GM23338 (cell line): Measurements from ENCODE around the gene DOCK3. TPM values are rescaled to one million over a fixed set of nuclear protein-coding genes. Genes with fewer than 3 reads are reported as not detected.

ENCODE experiments used
- ATAC-seq: fragments of 200-7000 bp; cut with Tn5 transposase; 3 replicates; pipeline ENCODE4 v1.9.1; 2020
- DNase-seq: peaks from one replicate; pipeline ENCODE4 v3.0.0-alpha.2; 2015; ENCODE audit warnings: low spot score
- H2AFZ ChIP-seq: fragments of 200-600 bp; sonication (generic); 2 replicates; pipeline ENCODE4 v1.8.0; 2016; ENCODE audit warnings: antibody characterized with exemption, mild to moderate bottlenecking, moderate library complexity
- H3F3A ChIP-seq: fragments of 200-600 bp; sonication (generic); replicated peaks from 2 replicates; pipeline ENCODE4 v1.8.0; 2017; ENCODE audit warnings: antibody characterized with exemption, mixed run types, low read depth
- H3K27ac ChIP-seq: fragments of 200-600 bp; sonication (generic); 2 replicates; pipeline ENCODE4 v1.6.1; 2016; ENCODE audit warnings: low read depth
- H3K27me3 ChIP-seq: fragments of 200-600 bp; sonication (generic); 2 replicates; pipeline ENCODE4 v1.8.0; 2016; ENCODE audit warnings: mild to moderate bottlenecking, mixed run types, moderate library complexity; ENCODE audit not compliant: insufficient read depth
- H3K36me3 ChIP-seq: fragments of 200-600 bp; sonication (generic); 2 replicates; pipeline ENCODE4 v1.8.0; 2016; ENCODE audit warnings: mild to moderate bottlenecking; ENCODE audit not compliant: insufficient read depth
- H3K4me1 ChIP-seq: fragments of 200-600 bp; sonication (generic); 2 replicates; pipeline ENCODE4 v1.8.0; 2016; ENCODE audit warnings: mild to moderate bottlenecking, moderate library complexity; ENCODE audit not compliant: insufficient read depth
- H3K4me2 ChIP-seq: fragments of 200-600 bp; sonication (generic); 2 replicates; pipeline ENCODE4 v1.7.1; 2017; ENCODE audit warnings: mixed run types
- H3K4me3 ChIP-seq: fragments of 200-600 bp; sonication (generic); 2 replicates; pipeline ENCODE4 v1.6.1; 2016; ENCODE audit warnings: mixed run types
- H3K79me2 ChIP-seq: fragments of 200-600 bp; sonication (generic); replicated peaks from 2 replicates; pipeline ENCODE4 v1.8.0; 2017; ENCODE audit warnings: mild to moderate bottlenecking; ENCODE audit not compliant: insufficient read depth
- H3K9me2 ChIP-seq: fragments of 200-600 bp; sonication (generic); 2 replicates; pipeline ENCODE4 v1.8.0; 2017; ENCODE audit not compliant: insufficient read depth
- H4K20me1 ChIP-seq: fragments of 200-600 bp; sonication (generic); replicated peaks from 2 replicates; pipeline ENCODE4 v1.8.0; 2017; ENCODE audit warnings: mild to moderate bottlenecking; ENCODE audit not compliant: insufficient read depth
- H3K27ac Mint-ChIP-seq: 2 replicates; pipeline ENCODE4 v1.8.0; 2020; ENCODE audit warnings: inconsistent platforms, mild to moderate bottlenecking, moderate library complexity, mixed read lengths
- H3K27me3 Mint-ChIP-seq: 3 replicates; pipeline ENCODE4 v1.8.0; 2022; ENCODE audit warnings: low read depth, mild to moderate bottlenecking, moderate library complexity, mixed read lengths, inconsistent platforms; ENCODE audit not compliant: insufficient read depth, poor library complexity
- H3K36me3 Mint-ChIP-seq: 3 replicates; pipeline ENCODE4 v1.8.0; 2021; ENCODE audit warnings: low read depth, mild to moderate bottlenecking, inconsistent platforms, moderate library complexity, mixed read lengths
- H3K4me1 Mint-ChIP-seq: 3 replicates; pipeline ENCODE4 v1.8.0; 2020; ENCODE audit warnings: mild to moderate bottlenecking, inconsistent platforms, mixed read lengths
- H3K4me3 Mint-ChIP-seq: 3 replicates; pipeline ENCODE4 v1.8.0; 2021; ENCODE audit warnings: moderate library complexity, mild to moderate bottlenecking, inconsistent platforms, mixed read lengths
- H3K9me3 Mint-ChIP-seq: 3 replicates; pipeline ENCODE4 v1.8.0; 2020; ENCODE audit warnings: moderate library complexity, mild to moderate bottlenecking, inconsistent platforms, mixed read lengths
- CREB1 ChIP-seq: fragments of 250-450 bp; sonication (Bioruptor Pico); IDR thresholded peaks from 2 replicates; pipeline ENCODE4 v1.5.0; 2020; ENCODE audit warnings: low read depth, mild to moderate bottlenecking, moderate library complexity
- CTCF ChIP-seq, 2 experiments: fragments of 200-600 bp in 1 of 2; sonication (generic) in 1 of 2; conservative IDR thresholded peaks; 2 replicates each; pipeline versions ENCODE4 v1.5.1 to v1.6.1; 2016 to 2017; ENCODE audit warnings: antibody characterized with exemption in 2 of 2, low read depth in 2 of 2, mild to moderate bottlenecking in 2 of 2, moderate library complexity in 1 of 2
- ETS1 ChIP-seq: IDR thresholded peaks from 2 replicates; pipeline ENCODE4 v1.6.1; 2016; ENCODE audit warnings: antibody characterized with exemption
- EZH2 ChIP-seq: fragments of 200-600 bp; sonication (generic); IDR thresholded peaks from one replicate; pipeline ENCODE4 v1.8.0; 2017; ENCODE audit warnings: antibody characterized with exemption, mild to moderate bottlenecking, low read depth; ENCODE audit not compliant: unreplicated experiment
- EZH2phosphoT487 ChIP-seq: fragments of 200-600 bp; sonication (generic); IDR thresholded peaks from one replicate; pipeline ENCODE4 v1.8.1; 2018; ENCODE audit warnings: antibody characterized with exemption; ENCODE audit not compliant: unreplicated experiment
- JUNB ChIP-seq: IDR thresholded peaks from one replicate; pipeline ENCODE4 v1.6.1; 2016; ENCODE audit warnings: antibody characterized with exemption; ENCODE audit not compliant: unreplicated experiment
- NANOG ChIP-seq: IDR thresholded peaks from 2 replicates; pipeline ENCODE4 v1.6.1; 2016; ENCODE audit warnings: antibody characterized with exemption, borderline replicate concordance
- POLR2AphosphoS5 ChIP-seq: IDR thresholded peaks from 2 replicates; pipeline ENCODE4 v1.6.1; 2016; ENCODE audit warnings: antibody characterized with exemption, low read depth
- REST ChIP-seq: IDR thresholded peaks from one replicate; pipeline ENCODE4 v1.6.1; 2018; ENCODE audit warnings: antibody characterized with exemption; ENCODE audit not compliant: unreplicated experiment
- STAT1 ChIP-seq: IDR thresholded peaks from one replicate; pipeline ENCODE4 v1.6.1; 2016; ENCODE audit warnings: antibody characterized with exemption; ENCODE audit not compliant: unreplicated experiment
- ZNF114 ChIP-seq: fragments of 250-450 bp; sonication (Bioruptor Pico); IDR thresholded peaks from 2 replicates; pipeline ENCODE4 v1.5.0; 2020; ENCODE audit warnings: mild to moderate bottlenecking, moderate library complexity
- ZNF331 ChIP-seq: fragments of 250-450 bp; sonication (Bioruptor Pico); IDR thresholded peaks from 2 replicates; pipeline ENCODE4 v1.5.0; 2020; ENCODE audit warnings: low read depth, mild to moderate bottlenecking, moderate library complexity
- ZNF462 ChIP-seq: fragments of 250-450 bp; sonication (Bioruptor Pico); IDR thresholded peaks from 2 replicates; pipeline ENCODE4 v1.5.0; 2020; ENCODE audit warnings: mild to moderate bottlenecking, moderate library complexity
- polyA plus RNA-seq: library from polyadenylated mRNA; unstranded; fragments of >200 nt; fragmentation: Nextera tagmentation; extraction: Ambion mirVana; gene quantifications from 2 replicates; pipeline ENCODE4 v1.2.1, GENCODE V29; 2016
- total RNA-seq: library from RNA; depleted of rRNA; stranded (reverse); fragments of >200 nt; shearing (Covaris generic); gene quantifications from 2 replicates; pipeline ENCODE4 v1.2.3, GENCODE V29; 2014

DOCK3 gene
- total and polyA plus RNA-seq, 2 experiments from 2014 or later, result 2.4 to 5.6 TPM

GRCh38 chr3:50655009-50655830 lies 19.5 kb upstream of the DOCK3 start:
- H3K4me1 ChIP-seq, result peaks cover 13% of the 10 kb centered on the region
- peaks cover 7% of the 10 kb centered on the region for H3K27me3 Mint-ChIP-seq
- no peak overlapping the region for H3K27ac ChIP-seq
- H3K4me2 ChIP-seq, result no peak overlapping the region
- TF ChIP-seq NANOG (no peak), CTCF (conservative IDR thresholded peaks at IDR 0.05; ENCODE audit: low read depth in 2 of 2) (no peak), REST (no peak), EZH2phosphoT487 (no peak), POLR2AphosphoS5 (no peak), ETS1 (no peak), JUNB (no peak), EZH2 (no peak), ZNF331 (CRISPR knock-in tag) (no peak), STAT1 (no peak), ZNF462 (CRISPR knock-in tag) (no peak), ZNF114 (CRISPR knock-in tag) (no peak), CREB1 (CRISPR knock-in tag) (no peak)
- no peak for ATAC-seq
- no peak for DNase-seq
- H3K4me3 ChIP-seq, result no peak overlapping the region
- no peak overlapping the region for H3K4me3 Mint-ChIP-seq
- H3K4me1 Mint-ChIP-seq, result peaks cover 18% of the 10 kb centered on the region
- H3K79me2 ChIP-seq, result no peaks in the 10 kb centered on the region
- no peaks in the 10 kb centered on the region for H4K20me1 ChIP-seq
- H3K36me3 ChIP-seq, result no peaks in the 10 kb centered on the region
- H3K27ac Mint-ChIP-seq, result no peak overlapping the region
- H3K9me3 Mint-ChIP-seq, result no peaks in the 10 kb centered on the region
- no peaks in the 10 kb centered on the region; the same call in 2 of the 3 replicates for H3K36me3 Mint-ChIP-seq
- 0 out of 2 replicates have a peak, but pooled peaks cover 5% of the 10 kb centered on the region for H3F3A ChIP-seq
- no peaks in the 10 kb centered on the region; the same call in 1 of the 2 replicates for H3K9me2 ChIP-seq
- H3K27me3 ChIP-seq, result no peaks in the 10 kb centered on the region
- no peak overlapping the region for H2AFZ ChIP-seq
